Nephron (organoid): ENCODE data around the gene EFNB2.

Experiments
- H3K27ac Mint-ChIP-seq, 3 experiments: 2 replicates each; pipeline ENCODE4 v1.8.0; 2020; ENCODE audit warnings: mixed read lengths in 3 of 3, mild to moderate bottlenecking in 2 of 3, moderate library complexity in 1 of 3
- H3K27me3 Mint-ChIP-seq: 2 replicates; pipeline ENCODE4 v1.8.0; 2021; ENCODE audit warnings: low read depth, mild to moderate bottlenecking, moderate library complexity, mixed read lengths
- H3K36me3 Mint-ChIP-seq: 2 replicates; pipeline ENCODE4 v1.8.0; 2020; ENCODE audit warnings: low read depth, mixed read lengths
- H3K4me1 Mint-ChIP-seq: 2 replicates; pipeline ENCODE4 v1.8.0; 2020; ENCODE audit warnings: mixed read lengths
- H3K4me3 Mint-ChIP-seq, 3 experiments: 2 replicates each; pipeline ENCODE4 v1.8.0; 2020; ENCODE audit warnings: mild to moderate bottlenecking in 3 of 3, mixed read lengths in 3 of 3, moderate library complexity in 2 of 3
- H3K9me3 Mint-ChIP-seq: 2 replicates; pipeline ENCODE4 v1.8.0; 2020; ENCODE audit warnings: mixed read lengths
- TF ChIP-seq, protein P1 (sequence below), 3 experiments: fragments of 200-600 bp; sonication (generic); IDR thresholded peaks; one replicate each; pipeline ENCODE4 v1.5.0; 2021; ENCODE audit warnings: antibody characterized with exemption in 3 of 3; ENCODE audit not compliant: unreplicated experiment in 3 of 3

The EFNB2 gene

DNA sequence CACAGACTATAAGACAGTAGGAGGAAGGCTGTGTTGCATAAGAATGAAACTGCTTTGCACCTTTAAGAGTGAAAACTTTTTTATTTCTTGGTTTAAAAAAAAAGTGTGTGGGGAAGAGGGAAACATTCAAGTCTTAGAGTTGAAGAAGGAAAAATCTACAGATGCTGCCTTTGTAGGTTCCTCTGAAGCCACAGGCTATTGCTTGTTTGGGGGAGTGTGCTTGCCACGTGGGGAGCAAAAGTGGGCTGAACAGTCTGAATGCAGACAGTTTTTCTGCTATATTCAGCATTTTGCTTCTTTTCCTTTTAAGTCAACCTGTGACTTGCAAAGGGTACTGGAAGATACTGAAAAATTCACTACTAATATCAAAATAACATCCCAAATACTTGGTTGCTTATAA, 36.9 kb downstream of the EFNB2 start:
- Mint-ChIP-seq H3K36me3 (peaks cover 61% of the 10 kb centered on the region), H3K4me1 (peaks cover 37% of the 10 kb centered on the region), H3K4me3 (no peak overlapping the region), H3K27ac (peak overlapping the region; percentile 4 to 42 (median 28)), H3K27me3 (no peaks in the 10 kb centered on the region), H3K9me3 (no peaks in the 10 kb centered on the region)
- TF ChIP-seq, protein P1, sequence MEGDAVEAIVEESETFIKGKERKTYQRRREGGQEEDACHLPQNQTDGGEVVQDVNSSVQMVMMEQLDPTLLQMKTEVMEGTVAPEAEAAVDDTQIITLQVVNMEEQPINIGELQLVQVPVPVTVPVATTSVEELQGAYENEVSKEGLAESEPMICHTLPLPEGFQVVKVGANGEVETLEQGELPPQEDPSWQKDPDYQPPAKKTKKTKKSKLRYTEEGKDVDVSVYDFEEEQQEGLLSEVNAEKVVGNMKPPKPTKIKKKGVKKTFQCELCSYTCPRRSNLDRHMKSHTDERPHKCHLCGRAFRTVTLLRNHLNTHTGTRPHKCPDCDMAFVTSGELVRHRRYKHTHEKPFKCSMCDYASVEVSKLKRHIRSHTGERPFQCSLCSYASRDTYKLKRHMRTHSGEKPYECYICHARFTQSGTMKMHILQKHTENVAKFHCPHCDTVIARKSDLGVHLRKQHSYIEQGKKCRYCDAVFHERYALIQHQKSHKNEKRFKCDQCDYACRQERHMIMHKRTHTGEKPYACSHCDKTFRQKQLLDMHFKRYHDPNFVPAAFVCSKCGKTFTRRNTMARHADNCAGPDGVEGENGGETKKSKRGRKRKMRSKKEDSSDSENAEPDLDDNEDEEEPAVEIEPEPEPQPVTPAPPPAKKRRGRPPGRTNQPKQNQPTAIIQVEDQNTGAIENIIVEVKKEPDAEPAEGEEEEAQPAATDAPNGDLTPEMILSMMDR (IDR thresholded peaks at IDR 0.05; ENCODE audit: unreplicated experiment in 3 of 3): no peak

DNA sequence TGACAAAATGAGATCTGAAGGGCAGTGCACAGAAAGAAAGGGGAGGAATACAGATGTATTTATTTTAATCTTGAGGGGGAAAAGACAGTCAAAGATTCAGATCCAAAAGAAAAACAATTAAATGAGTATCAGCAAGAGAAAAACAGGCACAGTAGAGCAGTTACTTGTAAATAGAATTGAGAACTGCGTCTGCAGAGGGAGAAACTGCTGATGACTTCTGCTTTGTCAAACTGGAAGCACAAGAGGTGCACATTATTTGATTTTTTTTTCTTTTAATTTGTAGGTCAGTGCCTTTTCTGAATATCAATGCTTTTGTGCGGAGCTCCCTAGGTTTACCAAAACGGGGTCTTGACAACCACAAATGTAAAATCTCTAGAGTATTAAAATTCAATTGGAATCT, 37.3 kb downstream of the EFNB2 start:
- H3K4me3 Mint-ChIP-seq: no peak overlapping the region
- H3K9me3 Mint-ChIP-seq: no peaks in the 10 kb centered on the region
- peaks cover 61% of the 10 kb centered on the region for H3K36me3 Mint-ChIP-seq
- H3K27ac Mint-ChIP-seq: peak overlapping the region; percentile 4 to 42 (median 21)
- H3K27me3 Mint-ChIP-seq: no peaks in the 10 kb centered on the region
- peaks cover 34% of the 10 kb centered on the region for H3K4me1 Mint-ChIP-seq
- TF ChIP-seq, protein P1 (IDR thresholded peaks at IDR 0.05; ENCODE audit: unreplicated experiment in 3 of 3): no peak

DNA sequence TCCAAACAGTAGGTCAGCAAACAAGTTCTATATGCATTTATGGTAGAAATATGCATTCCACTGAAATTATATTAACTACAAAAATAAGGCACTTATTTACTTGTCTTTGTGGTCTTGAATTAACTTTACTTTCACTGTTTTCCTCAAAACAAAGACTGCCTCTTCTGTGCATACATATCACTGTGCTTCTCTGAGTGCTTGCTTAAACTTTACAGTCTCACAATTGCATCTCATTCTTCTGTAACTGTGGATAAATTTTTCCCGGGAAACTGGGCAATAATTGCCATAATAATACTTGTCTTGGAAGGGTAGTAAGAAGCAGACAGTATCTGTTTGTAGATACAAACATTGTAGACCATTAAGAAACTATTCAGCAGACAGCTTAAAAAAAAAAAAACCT, 38.4 kb downstream of the EFNB2 start:
- Mint-ChIP-seq H3K9me3 (no peaks in the 10 kb centered on the region), H3K27ac (peak overlapping the region in 2 of 3 experiments; percentile 4 to 63), H3K4me1 (peaks cover 36% of the 10 kb centered on the region), H3K27me3 (no peaks in the 10 kb centered on the region), H3K36me3 (peaks cover 61% of the 10 kb centered on the region), H3K4me3 (no peak overlapping the region)
- TF ChIP-seq, protein P1 (IDR thresholded peaks at IDR 0.05; ENCODE audit: unreplicated experiment in 3 of 3): no peak

DNA sequence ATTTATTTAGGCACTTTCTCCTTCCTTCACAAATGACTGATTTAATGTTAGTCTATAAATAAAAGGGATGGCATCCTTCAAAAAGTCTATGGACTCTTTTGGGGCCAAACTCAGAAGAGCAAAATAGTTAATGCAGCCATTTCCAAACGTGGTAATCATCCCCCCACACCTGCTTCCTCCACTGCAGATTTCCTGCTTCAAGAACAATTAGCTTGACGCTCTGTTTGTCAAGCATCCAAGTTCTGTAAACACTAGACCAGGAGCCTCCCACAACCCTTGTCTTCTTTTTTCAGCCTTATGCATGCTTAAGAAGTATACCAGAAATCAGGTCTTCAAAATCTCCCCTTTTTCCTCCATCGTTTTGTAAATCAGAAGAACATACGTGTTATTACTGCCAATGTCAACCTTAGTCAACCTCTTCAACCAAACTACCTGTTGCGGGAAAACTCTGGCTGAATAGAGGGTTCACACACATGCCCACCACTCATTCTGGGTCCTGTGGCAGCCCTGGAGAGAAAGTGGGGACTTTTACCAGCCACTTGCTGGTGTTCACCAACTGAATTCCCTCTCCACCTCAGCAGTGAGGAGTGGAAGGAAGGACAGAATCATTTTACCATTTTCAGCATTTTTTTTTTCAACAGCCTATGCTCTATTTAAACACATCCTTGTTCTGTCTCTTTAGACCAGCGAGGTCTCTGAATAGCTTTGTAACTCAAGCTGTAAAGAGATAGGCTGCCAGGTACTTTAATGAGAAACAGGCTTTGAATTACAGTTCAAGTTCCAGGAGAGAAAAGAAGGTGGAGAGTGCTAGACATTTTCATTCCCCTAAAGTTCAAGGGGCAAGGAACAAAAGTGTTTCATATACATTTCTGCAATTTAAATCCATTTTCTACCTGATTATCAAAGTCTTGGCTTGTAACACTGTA, 39.1 kb downstream of the EFNB2 start:
- Mint-ChIP-seq H3K4me3 (peak overlapping the region in 1 of 3 experiments; percentile 10), H3K27me3 (no peaks in the 10 kb centered on the region), H3K27ac (peak overlapping the region; percentile 21 to 66 (median 43)), H3K36me3 (peaks cover 64% of the 10 kb centered on the region), H3K9me3 (no peaks in the 10 kb centered on the region), H3K4me1 (peaks cover 44% of the 10 kb centered on the region)
- TF ChIP-seq, protein P1 (IDR thresholded peaks at IDR 0.05; ENCODE audit: unreplicated experiment in 3 of 3): no peak

DNA sequence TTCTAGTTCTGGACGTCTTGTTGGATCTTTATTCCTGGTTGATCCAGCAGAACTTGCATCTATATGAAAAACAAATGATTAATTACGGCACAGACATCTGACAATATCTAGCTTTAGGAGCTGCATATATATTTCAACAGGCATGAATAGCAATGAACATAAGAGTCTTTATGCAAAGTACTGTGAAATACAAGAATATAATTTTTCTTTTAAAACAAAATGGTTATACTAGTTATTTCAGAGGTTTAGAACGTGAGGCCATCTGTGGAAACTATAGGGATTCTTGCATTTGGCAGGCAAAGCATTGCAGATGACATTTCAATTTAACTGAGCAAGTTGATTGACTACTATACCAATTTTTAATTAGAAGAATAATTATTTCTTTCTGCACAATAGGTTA, 40.5 kb downstream of the EFNB2 start:
- Mint-ChIP-seq H3K27ac (no peak overlapping the region), H3K9me3 (no peaks in the 10 kb centered on the region), H3K4me3 (no peak overlapping the region), H3K36me3 (peaks cover 68% of the 10 kb centered on the region), H3K27me3 (no peaks in the 10 kb centered on the region), H3K4me1 (peaks cover 45% of the 10 kb centered on the region)
- TF ChIP-seq, protein P1 (IDR thresholded peaks at IDR 0.05; ENCODE audit: unreplicated experiment in 3 of 3): no peak

DNA sequence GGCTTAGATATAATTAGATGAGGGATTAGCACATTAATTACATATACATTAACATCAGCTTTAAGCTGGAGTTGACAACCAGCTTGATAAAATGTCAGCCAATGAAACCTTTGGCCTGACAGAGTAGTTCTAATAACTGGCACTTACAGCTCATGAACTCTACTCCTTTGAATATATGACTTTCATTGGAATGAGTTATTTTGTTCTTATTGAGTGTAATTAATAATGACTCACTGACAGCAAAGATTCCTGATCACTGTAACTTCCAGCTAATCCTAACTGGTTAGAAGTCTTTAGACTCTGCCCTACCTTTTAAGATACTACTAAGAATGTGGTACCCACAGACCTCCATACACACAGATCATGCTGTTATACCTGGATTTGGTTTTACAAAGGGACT, 41.0 kb downstream of the EFNB2 start:
- Mint-ChIP-seq H3K4me3 (no peak overlapping the region), H3K4me1 (peaks cover 45% of the 10 kb centered on the region)
- TF ChIP-seq, protein P1 (IDR thresholded peaks at IDR 0.05; ENCODE audit: unreplicated experiment in 3 of 3): no peak

More for the DNA sequence above, 41.0 kb downstream of the EFNB2 start:
- peaks cover 66% of the 10 kb centered on the region for H3K36me3 Mint-ChIP-seq
- no peaks in the 10 kb centered on the region for H3K9me3 Mint-ChIP-seq
- no peaks in the 10 kb centered on the region for H3K27me3 Mint-ChIP-seq
- no peak overlapping the region for H3K27ac Mint-ChIP-seq
